Measurements from ENCODE around the gene CCDC158. TPM values are rescaled to one million over a fixed set of nuclear protein-coding genes. Genes with fewer than 3 reads are reported as not detected.

Gene CCDC158
- total RNA-seq, 3 donors from 2014 or later (not counting 1 experiment from before 2014, with no cell fraction given), result not detected

GRCh38 chr4:76357981-76358380, 63.0 kb downstream of the CCDC158 start:
- no peaks in the 10 kb centered on the region for H3K36me3 ChIP-seq (ENCODE audit: control insufficient read depth, insufficient read depth, low read length)
- Mint-ChIP-seq H3K36me3 (peaks cover 7% of the 10 kb centered on the region), H3K4me3 (no peak overlapping the region), H3K27ac (no peak overlapping the region), H3K4me1 (peaks cover 25 to 27% of the 10 kb centered on the region in 2 donors), H3K27me3 (ENCODE audit: low read depth in 2 of 2) (peaks cover 0 to 7% of the 10 kb centered on the region in 2 donors), H3K9me3 (peaks cover 9 to 11% of the 10 kb centered on the region in 2 donors)
- no peak overlapping the region for H3K4me3 ChIP-seq (ENCODE audit: low read length)
- H3K27me3 ChIP-seq (ENCODE audit: control insufficient read depth, insufficient read depth, low read length), result no peaks in the 10 kb centered on the region
- peaks cover 16% of the 10 kb centered on the region for H3K9me3 ChIP-seq (ENCODE audit: control insufficient read depth, insufficient read depth, low read length)
- no peak for TF ChIP-seq CTCF (IDR thresholded peaks at IDR 0.05)
- intact Hi-C loops (cut with micrococcal nuclease), result no loop called here
- 75% methylated on average over 2 of the region's 2 CpGs for WGBS (ENCODE audit: insufficient coverage)
- DNase-seq (no peak), ATAC-seq (no peak)
- H3K27ac ChIP-seq (ENCODE audit: low read length), result no peak overlapping the region
- peaks cover 9% of the 10 kb centered on the region for H3K4me1 ChIP-seq (ENCODE audit: control insufficient read depth, insufficient read depth, low read length)

- WGBS (ENCODE audit: insufficient coverage), result 49% methylated on average over 8 of the region's 9 CpGs
- H3K9me3 Mint-ChIP-seq, result peaks cover 7 to 11% of the 10 kb centered on the region in 2 donors
- DNase-seq (peak in 1 of 2 donors; percentile 65), ATAC-seq (peak; percentile 80 to 96 (median 87))
- peaks cover 0 to 7% of the 10 kb centered on the region in 2 donors for H3K27me3 Mint-ChIP-seq (ENCODE audit: low read depth in 2 of 2)
- Histone ChIP-seq H3K27ac (ENCODE audit: low read length) (no peak overlapping the region), H3K9me3 (ENCODE audit: control insufficient read depth, insufficient read depth, low read length) (peaks cover 8% of the 10 kb centered on the region), H3K27me3 (ENCODE audit: control insufficient read depth, insufficient read depth, low read length) (no peaks in the 10 kb centered on the region), H3K36me3 (ENCODE audit: control insufficient read depth, insufficient read depth, low read length) (no peaks in the 10 kb centered on the region), H3K4me3 (ENCODE audit: low read length) (no peak overlapping the region), H3K4me1 (ENCODE audit: control insufficient read depth, insufficient read depth, low read length) (peaks cover 9% of the 10 kb centered on the region)
- intact Hi-C loops (cut with micrococcal nuclease), result no loop called here
- H3K27ac Mint-ChIP-seq, result peak overlapping the region in 1 of 2 donors; percentile 44
- H3K4me3 Mint-ChIP-seq, result peak overlapping the region; percentile 78
- no peak for TF ChIP-seq CTCF (IDR thresholded peaks at IDR 0.05)
- peaks cover 25 to 27% of the 10 kb centered on the region in 2 donors for H3K4me1 Mint-ChIP-seq
- H3K36me3 Mint-ChIP-seq, result peaks cover 7% of the 10 kb centered on the region
These were observed 66.1 kb downstream of the CCDC158 start for GRCh38 chr4:76354517-76355473.

GRCh38 chr4:76342803-76343202, 78.1 kb downstream of the CCDC158 start:
- TF ChIP-seq CTCF (IDR thresholded peaks at IDR 0.05), result no peak
- intact Hi-C loops (cut with micrococcal nuclease), result no loop called here
- no peaks in the 10 kb centered on the region for H3K9me3 Mint-ChIP-seq

More at GRCh38 chr4:76342803-76343202, 78.1 kb downstream of the CCDC158 start:
- Histone ChIP-seq H3K9me3 (ENCODE audit: control insufficient read depth, insufficient read depth, low read length) (no peaks in the 10 kb centered on the region), H3K4me3 (ENCODE audit: low read length) (no peak overlapping the region), H3K27ac (ENCODE audit: low read length) (no peak overlapping the region), H3K27me3 (ENCODE audit: control insufficient read depth, insufficient read depth, low read length) (no peaks in the 10 kb centered on the region), H3K4me1 (ENCODE audit: control insufficient read depth, insufficient read depth, low read length) (no peaks in the 10 kb centered on the region), H3K36me3 (ENCODE audit: control insufficient read depth, insufficient read depth, low read length) (no peaks in the 10 kb centered on the region)
- Mint-ChIP-seq H3K4me1 (no peaks in the 10 kb centered on the region), H3K4me3 (no peak overlapping the region), H3K27me3 (ENCODE audit: low read depth in 2 of 2) (peaks cover 0 to 10% of the 10 kb centered on the region in 2 donors), H3K27ac (no peak overlapping the region), H3K36me3 (no peaks in the 10 kb centered on the region)
- no peak for DNase-seq
- WGBS (ENCODE audit: insufficient coverage), result 67% methylated on average over 2 of the region's 2 CpGs
- ATAC-seq, result no peak

Data from natural killer cell (primary cell).